H1 (cell line): Measurements from ENCODE around the gene PRR5L. TPM values are rescaled to one million over a fixed set of nuclear protein-coding genes. Genes with fewer than 3 reads are reported as not detected.

Experiments
- CTCF ChIA-PET: fragments of 300-600 bp; sonication (Branson Sonifier 250); formaldehyde crosslinking; loops from one replicate; lab custom pipeline; 2021; ENCODE audit not compliant: partially characterized antibody; lab: Charles Lee
- POLR2A ChIA-PET: fragments of 300-600 bp; sonication (Branson Sonifier 250); formaldehyde crosslinking; loops from one replicate; lab custom pipeline; 2021; ENCODE audit warnings: inconsistent platforms; ENCODE audit not compliant: partially characterized antibody; lab: Charles Lee
- DNase-seq, 2 experiments: peaks; one replicate each; pipeline versions ENCODE4 v3.0.0 to v3.0.0-alpha.2; 2010 to 2022; ENCODE audit warnings: low spot score in 2 of 2, low read depth in 1 of 2, mixed read lengths in 1 of 2
- FAIRE-seq: peaks from 2 replicates; lab custom pipeline; 2011; peaks lifted over from hg19 to GRCh38; lab: Jason Lieb, UNC
- H2AFZ ChIP-seq: 2 replicates; pipeline ENCODE4 v1.8.1; 2012; ENCODE audit warnings: low read length, inconsistent platforms
- H2AK5ac ChIP-seq: 2 replicates; pipeline ENCODE4 v1.6.1; 2013; ENCODE audit warnings: low read depth, low read length
- H2BK120ac ChIP-seq: replicated peaks from 2 replicates; pipeline ENCODE3; 2013; ENCODE audit warnings: low read depth, low read length, inconsistent platforms
- H2BK12ac ChIP-seq: 2 replicates; pipeline ENCODE4 v1.6.1; 2013; ENCODE audit warnings: low read depth, low read length
- H2BK15ac ChIP-seq: 2 replicates; pipeline ENCODE4 v1.6.1; 2013; ENCODE audit warnings: low read length
- H2BK20ac ChIP-seq: 2 replicates; pipeline ENCODE4 v1.6.1; 2013; ENCODE audit warnings: low read length
- H2BK5ac ChIP-seq: 2 replicates; pipeline ENCODE4 v1.6.1; 2013; ENCODE audit warnings: low read depth, low read length
- H3K14ac ChIP-seq: 2 replicates; pipeline ENCODE4 v1.6.1; 2013; ENCODE audit warnings: inconsistent platforms; ENCODE audit not compliant: insufficient read length
- H3K18ac ChIP-seq: 2 replicates; pipeline ENCODE4 v1.6.1; 2013; ENCODE audit warnings: low read length; ENCODE audit errors: extremely low read depth
- H3K23ac ChIP-seq: 2 replicates; pipeline ENCODE4 v1.6.1; 2013; ENCODE audit warnings: inconsistent platforms; ENCODE audit not compliant: insufficient read length
- H3K23me2 ChIP-seq: 2 replicates; pipeline ENCODE4 v1.6.1; 2013; ENCODE audit warnings: low read depth, low read length
- H3K27ac ChIP-seq: 2 replicates; pipeline ENCODE4 v1.6.1; 2011; ENCODE audit warnings: low read depth, low read length, inconsistent platforms
- H3K27me3 ChIP-seq, 4 experiments: replicated peaks in 1 of 4; 1 replicate in 1 of 4; 2 replicates in 3 of 4; pipeline versions ENCODE4 v1.6.1 to v1.8.1; 2011 to 2013; ENCODE audit warnings: low read length in 3 of 4, mild to moderate bottlenecking in 3 of 4, inconsistent platforms in 2 of 4, mixed read lengths in 2 of 4, moderate library complexity in 1 of 4; ENCODE audit not compliant: control insufficient read depth in 3 of 4, insufficient read depth in 3 of 4; ENCODE audit errors: extremely low read depth in 1 of 4
- H3K36me3 ChIP-seq, 4 experiments: 2 replicates each; pipeline versions ENCODE4 v1.6.1 to v1.8.1; 2011 to 2013; ENCODE audit warnings: mild to moderate bottlenecking in 4 of 4, low read length in 3 of 4, moderate library complexity in 2 of 4, control low read depth in 1 of 4, inconsistent platforms in 1 of 4; ENCODE audit not compliant: insufficient read depth in 4 of 4, control insufficient read depth in 2 of 4
- H3K4ac ChIP-seq: replicated peaks from 2 replicates; pipeline ENCODE3; 2013; ENCODE audit warnings: low read length, low read depth, mixed read lengths, inconsistent platforms; ENCODE audit not compliant: insufficient read length
- H3K4me1 ChIP-seq, 4 experiments: replicated peaks in 1 of 4; 1 replicate in 1 of 4; 2 replicates in 3 of 4; pipeline versions ENCODE4 v1.6.1 to v1.8.1; 2011 to 2013; ENCODE audit warnings: low read length in 3 of 4, inconsistent platforms in 2 of 4, mixed read lengths in 1 of 4; ENCODE audit not compliant: insufficient read depth in 4 of 4, control insufficient read depth in 3 of 4
- H3K4me2 ChIP-seq, 2 experiments: 2 replicates each; pipeline versions ENCODE4 v1.6.1 to v1.8.1; 2011 to 2013; ENCODE audit warnings: low read depth in 2 of 2, low read length in 2 of 2, control low read depth in 1 of 2, inconsistent platforms in 1 of 2, mild to moderate bottlenecking in 1 of 2; ENCODE audit not compliant: insufficient read depth in 1 of 2
- H3K4me3 ChIP-seq, 4 experiments: fragments of 200-600, 300-600 bp in 1 of 4; sonication (generic), shearing (Covaris generic), sonication (Bioruptor Twin) in 1 of 4; 2 replicates each; pipeline versions ENCODE4 v1.5.1 to v1.8.1; 2011 to 2016; ENCODE audit warnings: low read length in 4 of 4, low read depth in 3 of 4, control low read depth in 2 of 4, inconsistent platforms in 2 of 4, mild to moderate bottlenecking in 2 of 4, mixed read lengths in 1 of 4, moderate library complexity in 1 of 4; ENCODE audit not compliant: insufficient read depth in 2 of 4; ENCODE audit errors: extremely low read depth in 1 of 4
- H3K56ac ChIP-seq: replicated peaks from 2 replicates; pipeline ENCODE3; 2013; ENCODE audit warnings: low read depth, mild to moderate bottlenecking, mixed read lengths, low read length, inconsistent platforms; ENCODE audit not compliant: insufficient read length
- H3K79me1 ChIP-seq: 2 replicates; pipeline ENCODE4 v1.6.1; 2013; ENCODE audit warnings: low read depth, low read length, control low read depth
- H3K79me2 ChIP-seq, 2 experiments: 2 replicates each; pipeline versions ENCODE4 v1.6.1 to v1.8.1; 2012 to 2013; ENCODE audit warnings: low read length in 2 of 2, mild to moderate bottlenecking in 2 of 2, inconsistent platforms in 1 of 2; ENCODE audit not compliant: insufficient read depth in 2 of 2, control insufficient read depth in 1 of 2
- H3K9ac ChIP-seq, 4 experiments: replicated peaks in 1 of 4; 1 replicate in 1 of 4; 2 replicates in 3 of 4; pipeline versions ENCODE4 v1.6.1 to v1.8.1; 2011 to 2013; ENCODE audit warnings: low read depth in 3 of 4, low read length in 3 of 4, control low read depth in 2 of 4, mild to moderate bottlenecking in 2 of 4, moderate library complexity in 2 of 4, inconsistent platforms in 1 of 4; ENCODE audit errors: extremely low read depth in 1 of 4
- H3K9me3 ChIP-seq, 2 experiments: 2 replicates each; pipeline versions ENCODE4 v1.6.1 to v1.8.1; 2012 to 2013; ENCODE audit warnings: mild to moderate bottlenecking in 2 of 2, moderate library complexity in 2 of 2, control low read depth in 1 of 2, inconsistent platforms in 1 of 2, low read depth in 1 of 2, low read length in 1 of 2, mixed read lengths in 1 of 2; ENCODE audit not compliant: insufficient read depth in 2 of 2
- H4K20me1 ChIP-seq, 2 experiments: replicated peaks in 1 of 2; 2 replicates each; pipeline versions ENCODE3 to v1.8.1; 2011 to 2013; ENCODE audit warnings: inconsistent platforms in 2 of 2, low read length in 2 of 2, mild to moderate bottlenecking in 1 of 2; ENCODE audit not compliant: insufficient read depth in 2 of 2, control insufficient read depth in 1 of 2
- H4K5ac ChIP-seq: 2 replicates; pipeline ENCODE4 v1.6.1; 2013; ENCODE audit warnings: low read length, low read depth, mixed read lengths, inconsistent platforms; ENCODE audit not compliant: insufficient read length
- H4K8ac ChIP-seq: 2 replicates; pipeline ENCODE4 v1.8.0; 2013; ENCODE audit warnings: mild to moderate bottlenecking, moderate library complexity, low read length, inconsistent platforms; ENCODE audit not compliant: insufficient read depth; ENCODE audit errors: extremely low read depth
- H4K91ac ChIP-seq: replicated peaks from 2 replicates; pipeline ENCODE3; 2013; ENCODE audit warnings: low read length, mixed read lengths, inconsistent platforms; ENCODE audit not compliant: insufficient read length
- BACH1 ChIP-seq: IDR thresholded peaks from 2 replicates; pipeline ENCODE4 v1.6.1; 2012; ENCODE audit warnings: low read length, improper control_type of control experiment
- CEBPB ChIP-seq: IDR thresholded peaks from 2 replicates; pipeline ENCODE4 v1.6.1; 2012; ENCODE audit warnings: low read depth, low read length
- CTBP2 ChIP-seq: IDR thresholded peaks from 2 replicates; pipeline ENCODE4 v1.7.0; 2011; ENCODE audit warnings: borderline replicate concordance, mild to moderate bottlenecking, moderate library complexity, mixed read lengths, low read length; ENCODE audit not compliant: insufficient read depth, insufficient read length
- GTF2F1 ChIP-seq: IDR thresholded peaks from 2 replicates; pipeline ENCODE4 v1.6.1; 2012; ENCODE audit warnings: low read depth, low read length, improper control_type of control experiment, borderline replicate concordance
- HDAC2 ChIP-seq, 2 experiments: fragments of 300-600 bp in 1 of 2; sonication (generic) in 1 of 2; IDR thresholded peaks; 2 replicates each; pipeline ENCODE4 v1.6.1; 2011 to 2012; ENCODE audit warnings: low read depth in 2 of 2, low read length in 2 of 2, mild to moderate bottlenecking in 2 of 2, moderate library complexity in 2 of 2, borderline replicate concordance in 1 of 2, inconsistent platforms in 1 of 2
- HDAC6 ChIP-seq: IDR thresholded peaks from one replicate; pipeline ENCODE4 v1.7.1; 2012; ENCODE audit warnings: low read depth, mild to moderate bottlenecking, inconsistent platforms, low read length, moderate library complexity
- JUN ChIP-seq: IDR thresholded peaks from 2 replicates; pipeline ENCODE4 v1.6.1; 2011; ENCODE audit warnings: low read depth, mild to moderate bottlenecking, improper control_type of control experiment, low read length
- POU5F1 ChIP-seq: IDR thresholded peaks from 2 replicates; pipeline ENCODE4 v1.6.1; 2011; ENCODE audit warnings: low read depth, mild to moderate bottlenecking, low read length, moderate library complexity
- RFX5 ChIP-seq: IDR thresholded peaks from 2 replicates; pipeline ENCODE4 v1.6.1; 2011; ENCODE audit warnings: low read depth, low read length, improper control_type of control experiment, borderline replicate concordance
- SIN3A ChIP-seq, 2 experiments: IDR thresholded peaks in 1 of 2; conservative IDR thresholded peaks in 1 of 2; 2 replicates each; pipeline ENCODE4 v1.6.1; 2011 to 2012; ENCODE audit warnings: low read length in 2 of 2, improper control_type of control experiment in 1 of 2, low read depth in 1 of 2, mild to moderate bottlenecking in 1 of 2
- SIRT6 ChIP-seq: IDR thresholded peaks from one replicate; pipeline ENCODE4 v1.7.1; 2012; ENCODE audit warnings: low read length, inconsistent platforms
- SP2 ChIP-seq: IDR thresholded peaks from 2 replicates; pipeline ENCODE4 v1.6.1; 2012; ENCODE audit warnings: mild to moderate bottlenecking, low read length, inconsistent platforms
- SUZ12 ChIP-seq: fragments of 200-600 bp; sonication (generic); IDR thresholded peaks from 2 replicates; pipeline ENCODE4 v1.6.1; 2012; ENCODE audit warnings: mild to moderate bottlenecking, inconsistent platforms, low read length, moderate library complexity, mixed read lengths
- TBP ChIP-seq: IDR thresholded peaks from 2 replicates; pipeline ENCODE4 v1.6.1; 2011; ENCODE audit warnings: low read depth, low read length, improper control_type of control experiment
- YY1 ChIP-seq: IDR thresholded peaks from 2 replicates; pipeline ENCODE4 v1.6.1; 2011; ENCODE audit warnings: low read depth, mild to moderate bottlenecking, low read length
- WGBS, 2 experiments: shearing (Covaris generic) in 1 of 2; methylation state at CpG; one replicate each; pipeline versions ENCODE4 v1.1.6 to v1.1.7; 2013 to 2015; ENCODE audit warnings: low lambda C conversion rate in 2 of 2, mixed read lengths in 2 of 2, inconsistent platforms in 1 of 2, low coverage in 1 of 2, missing lambda C conversion rate in 1 of 2; ENCODE audit not compliant: insufficient replicate concordance in 2 of 2, insufficient coverage in 1 of 2, insufficient read length in 1 of 2; ENCODE audit errors: extremely low coverage in 1 of 2, missing lambda C conversion rate in 1 of 2; 5-methylcytosine and 5-hydroxymethylcytosine counted together
- polyA plus RNA-seq, 7 experiments: library from polyadenylated mRNA; depleted of rRNA in 3 of 7; stranded (reverse) in 5 of 7; unstranded in 2 of 7; fragments of >200 nt in 5 of 7; fragments of 200-250 nt in 2 of 7; gene quantifications; 1 replicate in 5 of 7; 2 replicates in 1 of 7; 4 replicates in 1 of 7; pipeline versions ENCODE4 v1.2.1 to v1.2.3, GENCODE V29; 2011 to 2013; ENCODE audit warnings: missing spikeins in 2 of 7, mixed read lengths in 2 of 7
- total RNA-seq: library from RNA; stranded (reverse); fragmentation: NEBNext Ultra II Directional; extraction: Animal tissue kit (Norgen Biotek cat#: 25700); gene quantifications from 2 replicates; pipeline ENCODE4 v1.2.1, GENCODE V29; 2021

The PRR5L gene
- total and polyA plus RNA-seq, 2 of the 8 experiments (the other 6 are each of a cell fraction or from before 2014, with no cell fraction given): 6.6 to 10.1 TPM

DNA sequence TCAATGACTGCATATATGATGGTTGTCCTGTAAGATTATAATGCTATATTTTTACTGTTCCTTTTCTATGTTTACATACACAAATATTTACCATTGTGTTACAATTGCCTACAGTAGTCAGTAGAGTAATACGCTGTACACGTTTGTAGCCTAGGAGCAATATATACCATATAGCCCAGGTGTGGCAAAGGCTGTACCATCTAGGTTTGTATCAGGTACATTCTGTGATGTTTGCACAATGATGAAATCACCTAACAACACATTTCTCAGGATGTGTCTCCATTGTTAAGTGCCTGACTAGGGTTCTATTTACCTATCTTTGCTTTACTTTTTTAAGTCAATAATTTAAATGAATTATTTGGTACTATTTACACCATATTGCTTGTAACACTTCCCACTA, 21.9 kb downstream of the PRR5L start:
- H3K4ac ChIP-seq: no peak overlapping the region
- TF ChIP-seq POU5F1 (no peak), YY1 (no peak), GTF2F1 (no peak), BACH1 (no peak), SP2 (no peak), TBP (no peak), SIRT6 (no peak), SIN3A (conservative IDR thresholded peaks at IDR 0.05 in 1 of 2, IDR thresholded peaks at IDR 0.05 in 1 of 2; ENCODE audit: low read depth in 1 of 2, low read length in 2 of 2) (no peak), CTBP2 (no peak), HDAC2 (IDR thresholded peaks at IDR 0.05; ENCODE audit: borderline replicate concordance in 1 of 2, low read depth in 2 of 2, low read length in 2 of 2) (no peak), SUZ12 (no peak), CEBPB (no peak), HDAC6 (no peak), JUN (no peak), RFX5 (no peak)

More for the DNA sequence above, 21.9 kb downstream of the PRR5L start:
- H4K8ac ChIP-seq: no peak overlapping the region
- H3K4me2 ChIP-seq: no peak overlapping the region
- no peak overlapping the region for H2AFZ ChIP-seq
- FAIRE-seq (no peak), DNase-seq (no peak)
- H4K5ac ChIP-seq: no peak overlapping the region
- no peaks in the 10 kb centered on the region for H3K79me1 ChIP-seq
- POLR2A ChIA-PET: interaction anchor here (1.3 kb wide), 1 partner anchor 162 kb away, joined by 3 read pairs; no protein-coding TSS in a partner anchor
- CTCF ChIA-PET: interaction anchor here (0.7 to 1.6 kb wide), 2 partner anchors 10 to 25 kb away, joined by 3 to 7 read pairs; no protein-coding TSS in a partner anchor
- no peak overlapping the region for H3K4me3 ChIP-seq
- no peaks in the 10 kb centered on the region for H3K27me3 ChIP-seq
- H4K20me1 ChIP-seq: no peaks in the 10 kb centered on the region
- H3K27ac ChIP-seq: no peak overlapping the region
- no peak overlapping the region for H4K91ac ChIP-seq
- no peaks in the 10 kb centered on the region for H3K79me2 ChIP-seq
- peak overlapping the region; percentile 60 for H2BK120ac ChIP-seq
- H2AK5ac ChIP-seq: no peak overlapping the region
- no peak overlapping the region for H2BK15ac ChIP-seq
- H3K56ac ChIP-seq: no peak overlapping the region
- WGBS, 2 experiments: 44% methylated on average over 2 of the region's 2 CpGs; no CpG with 5 or more reads in 1 of the 2 experiments
- H2BK20ac ChIP-seq: peak overlapping the region; percentile 40; the same call in 1 of the 2 replicates
- no peak overlapping the region for H2BK5ac ChIP-seq
- no peak overlapping the region for H2BK12ac ChIP-seq
- peaks cover 0 to 7% (median 4%) of the 10 kb centered on the region in 4 experiments; a peak in 4 of 7 replicates for H3K4me1 ChIP-seq
- H3K36me3 ChIP-seq: no peaks in the 10 kb centered on the region
- no peak overlapping the region for H3K23ac ChIP-seq
- no peak overlapping the region for H3K14ac ChIP-seq
- no peak overlapping the region for H3K9ac ChIP-seq
- H3K18ac ChIP-seq: no peak overlapping the region
- H3K9me3 ChIP-seq: no peaks in the 10 kb centered on the region
- H3K23me2 ChIP-seq: no peaks in the 10 kb centered on the region
